GM23338 (cell line): ENCODE data around the gene ECM2. TPM values are rescaled to one million over a fixed set of nuclear protein-coding genes. Genes with fewer than 3 reads are reported as not detected.

Source experiments
- ATAC-seq: fragments of 200-7000 bp; cut with Tn5 transposase; 3 replicates; pipeline ENCODE4 v1.9.1; 2020
- DNase-seq: peaks from one replicate; pipeline ENCODE4 v3.0.0-alpha.2; 2015; ENCODE audit warnings: low spot score
- H2AFZ ChIP-seq: fragments of 200-600 bp; sonication (generic); 2 replicates; pipeline ENCODE4 v1.8.0; 2016; ENCODE audit warnings: antibody characterized with exemption, mild to moderate bottlenecking, moderate library complexity
- H3F3A ChIP-seq: fragments of 200-600 bp; sonication (generic); replicated peaks from 2 replicates; pipeline ENCODE4 v1.8.0; 2017; ENCODE audit warnings: antibody characterized with exemption, mixed run types, low read depth
- H3K27ac ChIP-seq: fragments of 200-600 bp; sonication (generic); 2 replicates; pipeline ENCODE4 v1.6.1; 2016; ENCODE audit warnings: low read depth
- H3K27me3 ChIP-seq: fragments of 200-600 bp; sonication (generic); 2 replicates; pipeline ENCODE4 v1.8.0; 2016; ENCODE audit warnings: mild to moderate bottlenecking, mixed run types, moderate library complexity; ENCODE audit not compliant: insufficient read depth
- H3K36me3 ChIP-seq: fragments of 200-600 bp; sonication (generic); 2 replicates; pipeline ENCODE4 v1.8.0; 2016; ENCODE audit warnings: mild to moderate bottlenecking; ENCODE audit not compliant: insufficient read depth
- H3K4me1 ChIP-seq: fragments of 200-600 bp; sonication (generic); 2 replicates; pipeline ENCODE4 v1.8.0; 2016; ENCODE audit warnings: mild to moderate bottlenecking, moderate library complexity; ENCODE audit not compliant: insufficient read depth
- H3K4me2 ChIP-seq: fragments of 200-600 bp; sonication (generic); 2 replicates; pipeline ENCODE4 v1.7.1; 2017; ENCODE audit warnings: mixed run types
- H3K4me3 ChIP-seq: fragments of 200-600 bp; sonication (generic); 2 replicates; pipeline ENCODE4 v1.6.1; 2016; ENCODE audit warnings: mixed run types
- H3K79me2 ChIP-seq: fragments of 200-600 bp; sonication (generic); replicated peaks from 2 replicates; pipeline ENCODE4 v1.8.0; 2017; ENCODE audit warnings: mild to moderate bottlenecking; ENCODE audit not compliant: insufficient read depth
- H3K9me2 ChIP-seq: fragments of 200-600 bp; sonication (generic); 2 replicates; pipeline ENCODE4 v1.8.0; 2017; ENCODE audit not compliant: insufficient read depth
- H4K20me1 ChIP-seq: fragments of 200-600 bp; sonication (generic); replicated peaks from 2 replicates; pipeline ENCODE4 v1.8.0; 2017; ENCODE audit warnings: mild to moderate bottlenecking; ENCODE audit not compliant: insufficient read depth
- H3K27ac Mint-ChIP-seq: 2 replicates; pipeline ENCODE4 v1.8.0; 2020; ENCODE audit warnings: inconsistent platforms, mild to moderate bottlenecking, moderate library complexity, mixed read lengths
- H3K27me3 Mint-ChIP-seq: 3 replicates; pipeline ENCODE4 v1.8.0; 2022; ENCODE audit warnings: low read depth, mild to moderate bottlenecking, moderate library complexity, mixed read lengths, inconsistent platforms; ENCODE audit not compliant: insufficient read depth, poor library complexity
- H3K36me3 Mint-ChIP-seq: 3 replicates; pipeline ENCODE4 v1.8.0; 2021; ENCODE audit warnings: low read depth, mild to moderate bottlenecking, inconsistent platforms, moderate library complexity, mixed read lengths
- H3K4me1 Mint-ChIP-seq: 3 replicates; pipeline ENCODE4 v1.8.0; 2020; ENCODE audit warnings: mild to moderate bottlenecking, inconsistent platforms, mixed read lengths
- H3K4me3 Mint-ChIP-seq: 3 replicates; pipeline ENCODE4 v1.8.0; 2021; ENCODE audit warnings: moderate library complexity, mild to moderate bottlenecking, inconsistent platforms, mixed read lengths
- H3K9me3 Mint-ChIP-seq: 3 replicates; pipeline ENCODE4 v1.8.0; 2020; ENCODE audit warnings: moderate library complexity, mild to moderate bottlenecking, inconsistent platforms, mixed read lengths
- CREB1 ChIP-seq: fragments of 250-450 bp; sonication (Bioruptor Pico); IDR thresholded peaks from 2 replicates; pipeline ENCODE4 v1.5.0; 2020; ENCODE audit warnings: low read depth, mild to moderate bottlenecking, moderate library complexity
- CTCF ChIP-seq, 2 experiments: fragments of 200-600 bp in 1 of 2; sonication (generic) in 1 of 2; conservative IDR thresholded peaks; 2 replicates each; pipeline versions ENCODE4 v1.5.1 to v1.6.1; 2016 to 2017; ENCODE audit warnings: antibody characterized with exemption in 2 of 2, low read depth in 2 of 2, mild to moderate bottlenecking in 2 of 2, moderate library complexity in 1 of 2
- EZH2 ChIP-seq: fragments of 200-600 bp; sonication (generic); IDR thresholded peaks from one replicate; pipeline ENCODE4 v1.8.0; 2017; ENCODE audit warnings: antibody characterized with exemption, mild to moderate bottlenecking, low read depth; ENCODE audit not compliant: unreplicated experiment
- EZH2phosphoT487 ChIP-seq: fragments of 200-600 bp; sonication (generic); IDR thresholded peaks from one replicate; pipeline ENCODE4 v1.8.1; 2018; ENCODE audit warnings: antibody characterized with exemption; ENCODE audit not compliant: unreplicated experiment
- JUNB ChIP-seq: IDR thresholded peaks from one replicate; pipeline ENCODE4 v1.6.1; 2016; ENCODE audit warnings: antibody characterized with exemption; ENCODE audit not compliant: unreplicated experiment
- NANOG ChIP-seq: IDR thresholded peaks from 2 replicates; pipeline ENCODE4 v1.6.1; 2016; ENCODE audit warnings: antibody characterized with exemption, borderline replicate concordance
- POLR2AphosphoS5 ChIP-seq: IDR thresholded peaks from 2 replicates; pipeline ENCODE4 v1.6.1; 2016; ENCODE audit warnings: antibody characterized with exemption, low read depth
- REST ChIP-seq: IDR thresholded peaks from one replicate; pipeline ENCODE4 v1.6.1; 2018; ENCODE audit warnings: antibody characterized with exemption; ENCODE audit not compliant: unreplicated experiment
- STAT1 ChIP-seq: IDR thresholded peaks from one replicate; pipeline ENCODE4 v1.6.1; 2016; ENCODE audit warnings: antibody characterized with exemption; ENCODE audit not compliant: unreplicated experiment
- ZNF114 ChIP-seq: fragments of 250-450 bp; sonication (Bioruptor Pico); IDR thresholded peaks from 2 replicates; pipeline ENCODE4 v1.5.0; 2020; ENCODE audit warnings: mild to moderate bottlenecking, moderate library complexity
- ZNF331 ChIP-seq: fragments of 250-450 bp; sonication (Bioruptor Pico); IDR thresholded peaks from 2 replicates; pipeline ENCODE4 v1.5.0; 2020; ENCODE audit warnings: low read depth, mild to moderate bottlenecking, moderate library complexity
- ZNF462 ChIP-seq: fragments of 250-450 bp; sonication (Bioruptor Pico); IDR thresholded peaks from 2 replicates; pipeline ENCODE4 v1.5.0; 2020; ENCODE audit warnings: mild to moderate bottlenecking, moderate library complexity
- polyA plus RNA-seq: library from polyadenylated mRNA; unstranded; fragments of >200 nt; fragmentation: Nextera tagmentation; extraction: Ambion mirVana; gene quantifications from 2 replicates; pipeline ENCODE4 v1.2.1, GENCODE V29; 2016
- total RNA-seq: library from RNA; depleted of rRNA; stranded (reverse); fragments of >200 nt; shearing (Covaris generic); gene quantifications from 2 replicates; pipeline ENCODE4 v1.2.3, GENCODE V29; 2014

ECM2 gene
- total and polyA plus RNA-seq, 2 experiments from 2014 or later, result 0.79 TPM; not detected in 1

- H2AFZ ChIP-seq, result no peak overlapping the region
- H3K9me2 ChIP-seq, result no peaks in the 10 kb centered on the region
- no peaks in the 10 kb centered on the region for H3K27me3 ChIP-seq
- Mint-ChIP-seq H3K36me3 (no peaks in the 10 kb centered on the region), H3K4me3 (no peak overlapping the region), H3K9me3 (no peaks in the 10 kb centered on the region), H3K27me3 (no peaks in the 10 kb centered on the region), H3K4me1 (peaks cover 15% of the 10 kb centered on the region; the same call in 2 of the 3 replicates), H3K27ac (no peak overlapping the region)
- no peaks in the 10 kb centered on the region for H3F3A ChIP-seq
- no peaks in the 10 kb centered on the region for H3K36me3 ChIP-seq
- no peak for DNase-seq
- TF ChIP-seq STAT1 (no peak), EZH2phosphoT487 (no peak), CTCF (conservative IDR thresholded peaks at IDR 0.05; ENCODE audit: low read depth in 2 of 2) (no peak), EZH2 (no peak), ZNF331 (CRISPR knock-in tag) (no peak), CREB1 (CRISPR knock-in tag) (no peak), POLR2AphosphoS5 (no peak), ZNF462 (CRISPR knock-in tag) (no peak), ZNF114 (CRISPR knock-in tag) (no peak), JUNB (no peak), REST (no peak), NANOG (no peak)
- no peak overlapping the region for H3K4me3 ChIP-seq
- no peak overlapping the region for H3K4me2 ChIP-seq
- no peaks in the 10 kb centered on the region for H4K20me1 ChIP-seq
- H3K79me2 ChIP-seq, result no peaks in the 10 kb centered on the region
- H3K4me1 ChIP-seq, result no peaks in the 10 kb centered on the region
- ATAC-seq, result no peak
- H3K27ac ChIP-seq, result no peak overlapping the region
Measured at GRCh38 chr9:92538541-92538940, 2.8 kb upstream of the ECM2 start.
